Stimulated activated CD8-positive, alpha-beta memory T cell treated with anti-CD3 and anti-CD28 coated beads, Interleukin-7, amount 100 ng/mL, for 48 hours (primary cell): ENCODE results near the gene JMJD8.
"Not testable (repeated sequence)": the region's sequence is repeated elsewhere in the genome, so short reads cannot be mapped to it uniquely, and the experiment has no call there.

Experiments used
- DNase-seq, 2 donors: peaks; one replicate each; pipeline ENCODE4 v3.0.0-alpha.2; 2020; ENCODE audit warnings: low read depth in 1 of 2; ENCODE audit errors: extremely low read depth in 1 of 2

JMJD8 gene

DNA sequence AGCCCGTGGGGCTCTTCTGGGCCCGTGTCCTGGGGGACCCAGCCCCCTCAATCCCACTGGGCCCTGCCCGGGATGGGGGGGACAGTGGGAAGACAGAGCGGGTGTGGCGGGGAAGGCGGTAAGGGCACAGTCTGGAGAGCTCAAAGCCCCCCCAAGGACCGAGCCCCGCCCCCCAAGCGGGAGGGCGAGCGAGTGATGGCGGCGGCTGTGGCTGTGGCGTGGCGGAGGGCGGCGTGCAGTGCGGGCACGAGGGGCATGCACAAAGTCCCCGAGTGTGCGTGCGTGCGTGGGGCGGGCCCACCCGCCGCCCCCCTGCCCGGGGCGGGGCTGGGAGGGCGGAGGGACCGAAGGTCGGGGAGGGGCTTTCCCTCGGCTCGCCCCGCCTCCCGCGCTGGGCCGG is 9.6 kb upstream of the JMJD8 start:
- DNase-seq = no peak

DNA sequence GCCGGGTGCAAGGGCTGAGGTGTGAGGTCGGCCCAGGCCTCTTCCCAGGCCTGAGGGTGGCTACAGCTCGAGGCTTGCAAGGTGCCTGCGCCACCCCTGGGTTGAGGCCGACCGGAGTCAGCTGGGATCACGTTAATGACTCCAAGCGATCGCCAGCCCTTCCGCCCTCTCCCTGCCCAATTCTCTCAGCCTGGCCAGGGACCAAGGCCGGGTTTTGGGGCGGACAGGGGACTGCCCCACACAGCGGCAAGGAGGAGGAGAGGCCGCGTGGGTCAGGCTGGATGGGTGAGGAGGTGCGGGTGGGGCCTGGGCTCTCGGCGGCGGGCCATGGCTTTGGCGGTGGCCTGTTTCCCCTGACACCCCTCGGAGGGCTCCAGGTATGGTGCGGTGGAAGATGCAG is 9.2 kb upstream of the JMJD8 start:
- DNase-seq = no peak

DNA sequence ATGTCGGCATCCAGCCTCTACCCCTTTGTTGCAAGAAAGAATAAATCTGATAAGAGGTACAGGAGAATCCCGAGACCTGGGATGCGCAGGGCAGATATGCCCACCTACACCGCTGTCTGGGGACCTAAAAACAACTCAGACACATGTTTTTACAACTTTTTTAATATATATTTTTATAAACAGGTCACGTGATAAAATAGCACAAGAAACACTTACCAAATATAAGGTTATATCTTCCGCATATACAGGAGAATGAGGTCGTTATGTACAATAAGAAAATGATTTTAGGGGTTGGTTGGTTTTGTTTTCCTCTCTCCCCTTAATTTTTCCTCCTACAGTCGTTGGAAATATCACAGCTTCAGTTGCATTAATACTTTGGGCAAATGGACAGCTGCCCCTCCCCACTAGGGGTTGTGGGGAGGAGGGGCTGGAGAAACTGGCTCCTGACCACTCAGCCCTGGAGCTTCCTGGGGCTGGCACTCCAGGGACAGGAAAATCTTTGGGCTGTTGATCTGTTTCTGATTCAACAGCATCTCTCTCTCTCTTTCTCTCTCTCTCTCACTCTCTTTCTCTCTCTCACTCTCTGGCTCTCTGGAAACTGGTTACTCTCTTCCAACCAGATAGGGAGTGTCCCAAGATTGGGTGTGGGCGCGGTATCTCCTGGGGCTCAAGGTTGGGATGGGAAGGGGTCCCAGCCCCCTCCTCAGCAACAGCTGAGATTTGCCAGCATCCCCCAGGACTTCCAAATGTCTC is 8.4 kb upstream of the JMJD8 start:
- DNase-seq = no peak

GRCh38 chr16:691242-691641 is 7.1 kb upstream of the JMJD8 start:
- DNase-seq = not testable (repeated sequence)

GRCh38 chr16:689175-689897 is 5.2 kb upstream of the JMJD8 start:
- no peak for DNase-seq

GRCh38 chr16:687499-687898 is 3.4 kb upstream of the JMJD8 start:
- DNase-seq = no peak

- DNase-seq = no peak
Measured at GRCh38 chr16:686459-687260, 2.5 kb upstream of the JMJD8 start.

- DNase-seq = no peak
Measured at GRCh38 chr16:685967-686366, 1.8 kb upstream of the JMJD8 start.

- no peak for DNase-seq
Measured at GRCh38 chr16:684961-685696, 995 bp upstream of the JMJD8 start.

GRCh38 chr16:683396-684070 is 601 bp downstream of the JMJD8 start:
- no peak for DNase-seq

GRCh38 chr16:682493-683395 is 1.4 kb downstream of the JMJD8 start:
- DNase-seq = no peak

GRCh38 chr16:681746-682427 is 2.2 kb downstream of the JMJD8 start:
- DNase-seq = no peak

DNA sequence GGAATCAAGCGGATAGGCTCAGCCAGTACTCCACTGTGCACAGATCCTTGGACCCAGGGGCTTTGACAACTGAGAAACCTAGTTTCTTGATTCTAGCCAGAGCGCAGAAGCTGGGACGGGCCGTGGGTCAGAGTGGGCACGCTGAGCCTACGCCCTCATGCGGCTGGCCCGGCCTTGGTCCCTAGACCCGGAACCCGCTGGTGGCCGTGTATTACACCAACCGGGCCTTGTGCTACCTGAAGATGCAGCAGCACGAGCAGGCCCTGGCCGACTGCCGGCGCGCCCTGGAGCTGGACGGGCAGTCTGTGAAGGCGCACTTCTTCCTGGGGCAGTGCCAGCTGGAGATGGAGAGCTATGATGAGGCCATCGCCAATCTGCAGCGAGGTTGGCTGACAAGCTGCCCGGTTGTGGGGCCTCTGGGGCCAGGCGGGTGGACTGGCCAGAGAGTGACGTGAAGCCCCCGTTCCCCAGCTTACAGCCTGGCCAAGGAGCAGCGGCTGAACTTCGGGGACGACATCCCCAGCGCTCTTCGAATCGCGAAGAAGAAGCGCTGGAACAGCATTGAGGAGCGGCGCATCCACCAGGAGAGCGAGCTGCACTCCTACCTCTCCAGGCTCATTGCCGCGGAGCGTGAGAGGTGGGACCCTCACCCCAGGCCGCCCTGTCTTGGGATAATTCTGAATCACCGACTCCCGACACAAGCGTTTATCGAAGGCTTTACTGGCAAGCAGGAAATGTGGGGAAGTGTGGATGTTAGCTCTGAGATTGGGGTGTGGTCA is 3.0 kb downstream of the JMJD8 start:
- DNase-seq = no peak

DNA sequence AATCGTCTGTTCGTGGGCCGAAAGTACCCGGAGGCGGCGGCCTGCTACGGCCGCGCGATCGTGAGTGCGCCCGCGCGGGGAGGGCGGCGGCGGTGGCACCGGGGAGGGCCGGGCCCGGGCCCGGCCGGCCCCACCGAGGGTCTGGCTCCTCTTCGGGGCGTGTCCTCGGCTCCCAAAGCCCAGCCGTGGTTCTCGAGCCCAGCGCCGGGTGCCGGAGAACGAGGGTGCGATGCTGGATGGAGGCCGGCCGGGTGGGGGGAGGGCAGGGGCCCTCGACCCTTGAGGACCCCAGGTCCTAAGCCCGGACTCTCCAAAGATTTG is 3.5 kb downstream of the JMJD8 start:
- DNase-seq = no peak

DNA sequence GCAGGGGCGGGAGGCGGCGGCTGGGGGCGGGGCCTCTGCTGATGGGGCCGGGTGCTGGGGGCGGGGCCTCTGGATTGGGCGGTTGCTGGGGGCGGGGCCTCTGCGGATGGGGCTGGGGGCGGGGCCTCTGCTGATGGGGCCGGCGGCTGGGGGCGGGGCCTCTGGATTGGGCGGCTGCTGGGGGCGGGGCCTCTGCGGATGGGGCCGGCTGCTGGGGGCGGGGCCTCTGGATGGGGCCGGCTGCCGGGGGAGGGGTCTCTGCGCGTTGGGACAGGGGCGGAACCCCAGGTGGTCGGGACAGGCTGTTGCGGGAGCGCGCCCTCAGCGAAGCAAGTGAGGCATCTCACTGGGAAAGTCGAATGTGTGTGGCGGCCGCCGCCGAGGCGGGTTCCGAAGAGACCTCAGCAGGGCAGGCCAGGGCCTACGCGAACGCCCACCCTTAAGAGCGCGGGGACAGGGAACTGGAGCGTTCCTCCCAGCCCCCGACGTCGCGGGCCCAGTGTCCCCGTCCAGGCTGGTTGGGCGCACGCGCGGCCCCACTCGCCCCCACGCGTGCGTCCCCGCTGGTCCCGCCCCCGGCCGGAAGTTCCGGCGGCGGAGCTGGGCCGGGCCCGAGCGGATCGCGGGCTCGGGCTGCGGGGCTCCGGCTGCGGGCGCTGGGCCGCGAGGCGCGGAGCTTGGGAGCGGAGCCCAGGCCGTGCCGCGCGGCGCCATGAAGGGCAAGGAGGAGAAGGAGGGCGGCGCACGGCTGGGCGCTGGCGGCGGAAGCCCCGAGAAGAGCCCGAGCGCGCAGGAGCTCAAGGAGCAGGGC is 4.1 kb downstream of the JMJD8 start, which contains the start of gene STUB1:
Gene STUB1, plus strand, starts transcription at position 597 of the 811 bp plus-strand sequence. Its CDS starts 116 bp downstream, at position 713.
- peak; percentile 74 to 83 for DNase-seq

- DNase-seq = no peak
Measured at GRCh38 chr16:678858-679813, 5.0 kb downstream of the JMJD8 start.
